Activated naive CD8-positive, alpha-beta T cell treated with anti-CD3 and anti-CD28 coated beads, Interleukin-2, amount 50 U/mL, for 16 hours (primary cell): ENCODE measurements around the gene ABTB1.
"Not testable (repeated sequence)": the region's sequence is repeated elsewhere in the genome, so short reads cannot be mapped to it uniquely, and the experiment has no call there.

ENCODE experiments used
- DNase-seq: peaks from one replicate; pipeline ENCODE4 v3.0.0-alpha.2; 2020; ENCODE audit warnings: low read depth, low spot score

ABTB1 gene

GRCh38 chr3:127702151-127702578 lies 29.4 kb downstream of the ABTB1 start:
- DNase-seq, result no peak

- not testable (repeated sequence) for DNase-seq
Observed at GRCh38 chr3:127704840-127705239, 32.1 kb downstream of the ABTB1 start.

GRCh38 chr3:127706312-127706711 lies 33.6 kb downstream of the ABTB1 start:
- no peak for DNase-seq

GRCh38 chr3:127706785-127707351 lies 34.1 kb downstream of the ABTB1 start:
- DNase-seq, result no peak

- DNase-seq, result no peak
Observed at GRCh38 chr3:127707851-127708411, 35.2 kb downstream of the ABTB1 start.

GRCh38 chr3:127708837-127709236 lies 36.1 kb downstream of the ABTB1 start:
- no peak for DNase-seq

GRCh38 chr3:127709320-127710060 lies 36.7 kb downstream of the ABTB1 start:
- DNase-seq, result no peak

- DNase-seq, result no peak
Observed at GRCh38 chr3:127710155-127710941, 37.6 kb downstream of the ABTB1 start.

GRCh38 chr3:127711021-127711695 lies 38.4 kb downstream of the ABTB1 start:
- no peak for DNase-seq

- no peak for DNase-seq
Observed at GRCh38 chr3:127711896-127712295, 39.1 kb downstream of the ABTB1 start.

- no peak for DNase-seq
Observed at GRCh38 chr3:127712461-127712860, 39.7 kb downstream of the ABTB1 start.

- DNase-seq, result no peak
Observed at GRCh38 chr3:127712881-127713771, 40.4 kb downstream of the ABTB1 start.

GRCh38 chr3:127714125-127714571 lies 41.4 kb downstream of the ABTB1 start:
- DNase-seq, result no peak

GRCh38 chr3:127714866-127715265 lies 42.1 kb downstream of the ABTB1 start:
- no peak for DNase-seq

GRCh38 chr3:127715532-127715931 lies 42.8 kb downstream of the ABTB1 start:
- DNase-seq, result no peak

- DNase-seq, result no peak
Observed at GRCh38 chr3:127716384-127716783, 43.6 kb downstream of the ABTB1 start.

GRCh38 chr3:127717357-127718244 lies 44.8 kb downstream of the ABTB1 start:
- DNase-seq, result no peak

GRCh38 chr3:127718245-127718915 lies 45.6 kb downstream of the ABTB1 start:
- no peak for DNase-seq

- no peak for DNase-seq
Observed at GRCh38 chr3:127718916-127719290, 46.2 kb downstream of the ABTB1 start.
